ENCODE measurements around the gene PLD1.

Gene PLD1

DNA sequence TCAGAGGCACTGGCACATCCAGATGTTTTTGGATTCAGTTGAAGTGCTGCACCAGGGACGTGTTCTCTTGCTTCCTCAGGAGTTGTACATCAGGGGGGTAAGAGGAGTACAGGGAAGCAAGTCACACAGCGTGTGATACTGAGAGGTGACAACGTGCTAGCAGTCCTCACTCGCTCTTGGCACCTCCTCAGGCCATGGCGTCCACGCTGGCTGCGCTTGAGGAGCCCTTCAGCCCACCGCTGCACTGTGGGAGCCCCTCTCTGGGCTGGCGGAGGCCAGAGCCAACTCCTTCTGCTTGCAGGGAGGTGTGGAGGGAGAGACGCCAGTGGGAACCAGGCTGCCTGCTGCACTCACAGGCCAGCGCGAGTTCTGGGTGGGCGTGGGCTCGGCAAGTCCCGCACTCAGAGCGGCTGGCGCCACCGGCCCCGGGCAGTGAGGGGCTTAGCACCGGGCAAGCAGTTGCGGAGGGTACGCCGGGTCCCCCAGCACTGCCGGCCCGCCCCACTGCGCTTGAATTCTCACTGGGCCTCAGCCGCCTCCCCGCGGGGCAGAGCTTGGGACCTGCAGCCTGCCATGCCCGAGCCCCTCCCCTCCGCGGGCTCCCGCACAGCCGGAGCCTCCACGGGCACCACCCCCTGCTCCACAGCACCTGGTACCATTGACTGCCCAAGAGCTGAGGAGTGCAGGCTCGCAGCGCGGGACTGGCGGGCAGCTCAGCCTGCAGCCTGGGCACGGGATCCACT, 64.5 kb downstream of the PLD1 start:
- no peak for DNase-seq (ENCODE audit: low spot score)

DNA sequence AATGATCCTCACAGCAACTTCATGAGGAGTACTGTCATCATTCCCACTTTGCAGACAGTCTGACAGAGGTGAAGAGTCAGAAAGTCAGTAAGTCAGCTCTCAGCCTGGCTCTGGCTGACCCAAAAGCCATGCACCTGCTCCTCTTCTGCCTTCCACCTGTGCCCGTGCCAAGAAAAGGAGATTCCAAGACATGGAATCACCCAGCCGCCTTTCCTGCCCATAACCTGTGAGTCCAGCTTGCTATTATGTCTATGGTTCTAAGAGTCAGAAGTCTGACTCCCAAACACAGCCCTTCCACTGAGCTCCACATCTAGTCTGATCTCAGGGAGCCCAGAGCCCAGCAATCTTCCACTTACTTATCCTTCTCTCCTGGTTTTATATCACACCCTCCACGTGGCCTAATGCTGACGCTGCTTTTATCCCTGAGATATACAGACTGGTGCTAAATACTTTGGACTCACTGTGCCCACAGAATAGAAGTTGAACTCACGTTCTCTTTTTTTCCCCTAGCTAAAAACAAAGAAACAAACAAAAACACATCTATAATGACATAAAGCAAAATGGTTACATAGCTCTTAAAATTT, 66.0 kb downstream of the PLD1 start:
- no peak for DNase-seq (ENCODE audit: low spot score)

DNA sequence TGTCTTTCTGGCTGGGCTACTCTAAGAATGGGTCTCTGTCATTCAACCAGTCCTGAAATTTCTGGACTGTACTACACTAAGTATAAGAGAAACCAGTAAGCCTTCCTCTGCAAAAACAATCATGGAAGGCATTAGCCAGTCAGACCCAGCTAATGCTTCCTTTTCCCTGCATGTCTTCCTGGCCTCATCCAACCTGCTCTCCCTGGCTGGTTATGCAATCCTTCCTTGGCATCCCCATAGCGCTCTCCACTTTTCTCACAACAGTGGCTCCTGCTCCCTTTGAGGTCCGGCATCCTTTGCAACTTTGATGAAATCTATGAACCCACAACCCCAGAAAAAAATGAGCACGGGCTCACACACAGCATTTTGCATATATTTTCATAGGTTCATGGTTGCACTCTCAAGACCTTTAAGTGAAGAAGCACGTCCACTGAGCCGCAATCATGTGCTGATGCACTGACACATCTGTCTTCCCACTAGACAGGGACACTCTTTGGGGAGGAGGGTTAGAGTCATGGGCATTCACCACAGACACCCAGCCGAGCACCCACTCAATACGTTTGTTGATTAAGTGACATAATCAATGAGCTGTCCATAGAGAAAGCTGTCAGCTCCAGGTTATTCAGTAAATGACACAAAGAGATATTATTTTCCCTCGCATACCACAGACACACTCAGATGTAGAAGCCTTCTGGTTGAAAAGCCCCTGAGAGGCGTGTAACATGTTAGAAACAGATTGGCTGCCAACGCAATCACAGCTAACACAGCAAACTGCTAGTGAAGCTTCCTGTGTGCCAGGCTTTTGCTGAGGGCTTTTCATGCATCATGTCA, 66.7 kb downstream of the PLD1 start:
- no peak for DNase-seq (ENCODE audit: low spot score)

DNA sequence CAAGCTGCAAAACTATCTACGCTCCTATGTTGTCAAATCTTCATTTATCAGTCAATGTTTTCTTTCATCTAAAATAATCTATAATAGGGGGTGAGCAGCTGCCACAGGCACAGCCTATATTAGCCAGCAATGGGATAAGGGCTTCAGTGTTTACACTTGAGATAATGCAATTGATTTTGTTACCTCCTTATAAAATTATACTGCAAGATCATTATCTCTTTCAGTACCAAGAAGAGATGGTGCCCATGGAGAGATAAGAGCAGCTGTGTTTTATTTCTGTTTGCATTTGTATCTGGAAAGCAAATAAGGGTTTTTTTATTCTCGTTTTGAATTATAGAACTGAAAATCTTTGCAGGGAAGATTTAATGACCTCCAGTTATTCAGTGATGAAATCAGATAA, 68.9 kb downstream of the PLD1 start:
- no peak for DNase-seq (ENCODE audit: low spot score)

DNA sequence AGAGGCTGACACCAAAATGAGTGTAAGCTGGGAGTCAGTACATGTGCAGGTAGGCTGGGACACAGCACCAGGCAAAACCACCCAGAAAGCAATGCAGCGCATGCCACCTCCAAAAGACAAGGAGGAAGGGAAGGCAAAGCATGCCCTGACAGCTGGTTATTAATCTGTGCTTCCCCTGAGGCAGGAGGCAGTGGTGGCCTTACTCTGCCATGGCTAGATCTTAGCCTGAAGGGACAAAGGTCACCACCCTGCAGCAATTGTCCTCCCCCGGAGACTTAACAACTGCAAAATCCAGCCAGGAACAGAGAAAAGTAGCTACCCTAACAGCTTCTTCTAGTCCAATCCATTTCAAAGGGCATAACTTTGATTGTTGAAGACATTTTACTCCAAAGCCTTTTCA, 73.7 kb downstream of the PLD1 start:
- no peak for DNase-seq (ENCODE audit: low spot score)

DNA sequence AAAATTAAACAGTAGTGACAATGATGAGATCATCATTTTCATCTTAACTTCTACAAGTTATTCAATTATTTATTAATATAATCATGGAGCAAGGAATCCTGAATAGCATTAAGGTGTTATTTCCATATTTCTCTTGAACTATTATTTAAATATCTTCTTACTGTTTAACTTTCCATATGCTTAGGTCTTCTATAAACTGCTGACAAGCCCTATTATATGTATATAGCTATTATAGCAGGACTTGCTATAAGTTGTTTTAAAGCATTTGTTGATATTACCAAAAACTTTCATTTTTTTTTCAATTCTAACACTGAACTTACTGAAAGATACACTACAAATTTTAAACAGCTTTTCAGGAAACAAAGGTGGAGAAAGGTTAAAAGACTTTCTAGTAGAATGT, 76.7 kb downstream of the PLD1 start:
- no peak for DNase-seq (ENCODE audit: low spot score)

DNA sequence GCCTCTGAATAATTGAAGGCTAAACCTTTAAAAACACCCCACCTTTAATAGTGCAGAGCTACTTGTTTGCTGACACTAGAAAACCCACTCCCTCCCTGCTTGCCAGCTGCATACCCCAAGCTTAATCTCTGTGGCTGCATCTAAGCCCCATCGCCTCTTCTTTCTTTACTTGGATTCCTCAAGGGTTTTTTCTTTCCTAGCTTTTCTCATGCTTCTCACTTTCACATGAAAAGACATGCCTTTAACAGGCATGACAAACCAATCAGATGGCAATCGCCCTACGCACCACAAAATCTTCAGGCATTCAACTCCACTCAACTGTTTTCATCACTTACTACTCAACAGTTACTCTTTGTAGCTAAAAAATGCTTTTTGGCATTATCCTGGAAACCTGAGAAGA, 77.5 kb downstream of the PLD1 start:
- no peak for DNase-seq (ENCODE audit: low spot score)

DNA sequence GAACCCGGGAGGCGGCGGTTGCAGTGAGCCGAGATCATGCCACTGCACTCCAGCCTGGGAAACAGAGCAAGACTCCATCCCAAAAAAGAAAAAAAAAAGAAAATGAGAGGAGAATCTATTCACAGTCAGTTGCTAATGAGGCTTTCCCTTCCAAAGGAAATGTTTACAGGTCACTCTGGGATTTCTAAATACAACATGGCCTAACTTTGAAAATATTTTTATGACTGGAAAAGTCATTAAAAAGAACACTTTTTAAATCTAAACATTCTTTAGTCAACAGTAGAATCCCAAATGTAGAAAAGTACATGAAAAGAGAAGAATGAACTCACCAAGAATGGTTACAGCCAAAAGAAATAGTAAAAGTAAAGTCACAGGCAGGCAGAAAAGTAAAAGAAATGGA, 78.6 kb downstream of the PLD1 start:
- DNase-seq (ENCODE audit: low spot score): no peak

DNA sequence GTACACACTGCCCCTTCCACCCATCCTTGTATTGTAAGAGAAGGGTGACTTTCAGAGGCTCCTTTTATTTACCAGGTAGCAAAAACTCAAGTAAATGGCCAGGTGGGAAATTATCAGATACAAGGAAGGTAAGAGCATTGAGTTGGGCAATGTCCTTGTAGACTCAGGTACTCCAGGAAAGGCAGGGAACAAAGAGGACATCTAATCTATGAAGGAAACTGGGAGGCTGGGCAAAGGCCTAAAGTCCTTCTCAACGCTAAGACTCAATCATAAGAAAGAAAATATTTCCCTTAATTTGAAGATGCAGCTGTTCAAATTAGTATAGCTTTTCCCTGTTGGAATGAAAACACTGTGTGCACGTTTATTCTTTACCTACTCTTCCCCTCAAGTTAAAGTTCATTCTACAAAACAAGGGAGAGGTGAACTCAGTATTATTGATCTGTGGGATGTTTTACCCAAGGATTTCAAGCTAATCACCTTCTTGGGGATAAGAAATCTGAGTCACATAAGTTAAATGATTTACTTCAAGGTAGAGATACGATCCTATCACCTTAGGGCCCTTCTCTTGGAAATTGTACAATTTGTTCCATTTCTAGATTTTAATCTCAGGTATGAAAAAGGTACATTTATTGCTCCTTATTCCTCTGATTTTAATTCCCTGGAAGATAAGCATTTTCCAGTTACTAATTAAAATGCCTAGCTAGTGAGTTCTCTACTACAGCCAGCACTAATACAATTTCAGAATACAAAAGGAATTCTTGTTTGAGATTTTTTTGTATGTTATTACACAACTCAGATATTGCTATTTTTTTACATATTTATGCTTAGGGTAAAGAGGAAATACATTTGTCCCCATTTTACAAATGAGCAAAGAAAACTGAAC, 80.6 kb downstream of the PLD1 start:
- DNase-seq (ENCODE audit: low spot score): no peak

DNA sequence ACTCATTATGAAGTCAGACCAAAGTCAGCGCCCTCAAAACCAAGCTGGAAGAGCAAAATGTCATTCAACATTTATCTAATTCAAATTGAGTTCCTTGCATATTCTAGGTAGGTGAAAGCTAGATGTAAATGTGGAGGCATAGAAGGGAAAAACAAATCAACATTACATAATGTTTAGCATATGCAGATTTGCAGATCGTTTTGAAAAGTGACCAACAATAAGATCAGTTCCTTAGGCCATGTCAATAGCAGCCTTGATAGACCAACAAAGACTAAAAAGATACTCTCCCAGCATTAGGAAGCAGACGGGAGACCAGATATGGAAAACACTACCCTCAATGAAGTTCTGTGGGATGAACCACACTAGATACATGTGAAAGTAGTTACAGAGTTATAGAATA, 83.0 kb downstream of the PLD1 start:
- DNase-seq (ENCODE audit: low spot score): no peak

DNA sequence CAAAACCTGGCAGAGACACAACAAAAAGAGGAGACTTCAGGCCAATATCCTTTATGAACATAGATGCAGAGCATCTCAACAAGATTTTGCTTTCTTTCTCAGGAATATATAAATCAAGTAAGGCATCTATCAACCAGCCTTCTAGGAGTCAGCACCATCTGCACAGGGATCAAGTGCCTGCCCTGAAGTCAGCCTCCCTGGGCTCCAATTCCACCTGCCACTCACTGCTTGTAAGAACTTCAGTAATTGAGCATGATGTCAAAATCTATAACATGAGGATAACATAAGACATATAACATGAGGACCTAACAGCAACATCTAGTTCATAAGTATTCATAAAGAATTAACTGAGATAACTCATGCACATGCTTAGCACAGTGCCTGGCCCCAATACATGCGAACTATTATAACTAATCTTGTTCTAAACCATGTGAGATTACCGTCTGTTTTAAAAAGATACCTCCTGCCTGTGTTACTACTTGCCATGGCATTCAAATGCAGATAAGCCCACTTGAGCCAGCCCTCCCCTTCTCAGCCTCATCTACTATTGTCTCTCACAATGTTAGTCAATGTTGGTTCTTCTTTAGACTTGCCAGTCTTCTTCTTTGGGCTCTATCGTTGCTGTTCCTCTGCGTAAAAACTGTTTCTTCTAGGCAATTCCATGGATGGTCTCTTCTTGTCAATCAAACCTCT, 91.6 kb downstream of the PLD1 start:
- no peak for DNase-seq (ENCODE audit: low spot score)

DNA sequence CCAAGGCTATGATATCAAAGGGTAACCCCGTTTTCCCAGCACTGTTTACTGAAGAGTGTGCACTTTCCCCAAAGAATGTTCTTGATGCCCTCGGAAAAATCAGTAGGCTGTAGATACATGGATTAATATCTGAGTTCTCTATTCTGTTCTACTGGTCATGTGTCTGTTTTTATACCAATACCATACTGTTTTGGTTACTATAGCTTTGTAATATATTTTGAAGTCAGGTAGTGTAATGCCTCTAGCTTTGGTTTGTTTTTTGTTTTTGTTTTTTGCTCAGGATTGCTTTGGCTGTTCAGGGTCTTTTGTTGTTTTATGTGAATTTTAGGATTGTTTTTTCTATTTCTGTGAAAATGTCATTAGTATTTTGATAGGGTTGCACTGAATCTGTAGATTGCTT, 95.1 kb downstream of the PLD1 start:
- no peak for DNase-seq (ENCODE audit: low spot score)

DNA sequence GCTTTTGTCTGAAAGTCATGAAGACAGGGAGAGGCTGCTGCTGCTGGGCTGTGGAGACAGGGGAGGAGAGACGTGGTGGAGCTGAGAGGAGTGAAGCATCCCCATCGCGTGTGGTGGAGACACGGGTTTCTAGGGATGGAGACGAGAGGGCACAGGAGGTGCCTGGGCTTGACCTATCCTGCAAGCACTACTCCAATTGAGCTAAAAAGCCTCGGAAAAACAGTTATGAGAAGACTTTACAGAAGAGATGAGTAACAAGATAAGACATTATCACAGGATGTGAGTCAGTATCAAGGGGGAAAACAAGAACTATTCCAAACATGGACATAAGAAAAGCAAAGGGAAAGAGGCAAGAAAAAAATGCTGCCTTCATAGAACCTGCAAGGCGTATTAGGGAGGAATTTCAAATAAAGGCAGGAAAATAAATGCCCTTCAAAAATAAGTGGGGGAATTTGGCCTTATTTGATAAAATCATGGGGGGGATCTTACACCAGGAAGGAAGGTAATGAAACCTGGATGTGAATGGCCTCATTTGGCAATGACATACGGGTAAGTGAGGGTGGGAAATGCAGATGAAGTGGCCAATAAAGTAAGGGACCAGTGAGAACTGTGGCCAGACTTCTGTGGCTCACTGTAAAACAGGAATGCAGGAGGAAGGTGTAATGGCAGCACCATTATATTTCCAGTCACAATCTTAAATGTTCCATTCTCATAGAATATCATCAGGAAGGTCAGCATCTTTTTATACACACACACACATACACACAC, 97.9 kb downstream of the PLD1 start:
- peak; percentile 13 for DNase-seq (ENCODE audit: low spot score)

DNA sequence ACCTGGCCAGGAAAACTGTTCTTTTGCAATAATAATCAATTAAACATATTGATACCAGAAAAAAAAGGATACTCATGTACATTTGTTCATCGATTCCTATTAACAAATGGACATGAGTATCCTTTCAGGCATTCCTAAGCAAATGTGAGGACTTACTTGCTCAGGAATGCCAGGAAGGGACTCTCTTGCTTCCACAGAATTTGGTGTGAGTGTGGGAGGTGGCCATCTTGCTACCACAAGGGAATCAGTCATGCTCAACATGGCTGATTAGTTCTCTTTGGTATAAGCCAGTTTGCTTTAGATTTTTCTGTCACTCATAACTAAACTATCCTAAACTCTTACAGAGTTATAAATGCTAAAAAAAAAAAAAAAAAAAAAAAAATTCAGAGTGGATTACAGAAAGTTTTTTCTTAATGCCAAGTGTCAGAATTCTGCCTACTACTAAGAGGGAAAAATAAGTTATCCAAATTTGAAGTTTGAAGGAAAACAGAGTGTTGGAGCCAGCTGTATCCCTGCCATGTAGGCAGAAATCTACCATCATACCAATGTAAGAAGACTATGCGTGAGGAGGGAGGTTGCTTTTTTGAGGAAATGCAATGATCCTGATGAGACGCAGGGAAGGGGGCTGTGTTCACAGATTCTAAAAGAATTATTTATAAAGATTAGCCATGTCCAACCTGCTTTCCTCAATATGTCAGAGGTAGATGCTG, 98.7 kb downstream of the PLD1 start:
- DNase-seq (ENCODE audit: low spot score): no peak

DNA sequence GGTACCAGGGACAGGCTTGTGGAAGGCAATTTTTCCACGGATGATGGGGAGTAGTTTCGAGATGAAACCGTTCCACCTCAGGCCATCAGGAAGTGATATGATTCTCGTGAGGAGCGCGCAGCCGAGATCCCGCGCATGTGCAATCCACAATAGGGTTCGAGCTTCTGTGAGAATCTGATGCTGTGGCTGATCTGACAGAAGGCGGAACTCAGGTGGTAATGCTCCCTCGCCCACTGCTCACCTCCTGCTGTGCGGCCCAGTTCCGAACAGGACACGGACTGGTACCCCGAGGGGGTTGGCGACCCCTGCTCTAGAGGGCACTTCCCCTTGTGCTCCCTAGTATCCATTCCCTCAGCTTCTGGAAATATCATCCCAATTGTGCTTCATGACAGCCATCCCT, 99.9 kb downstream of the PLD1 start:
- no peak for DNase-seq (ENCODE audit: low spot score)

DNA sequence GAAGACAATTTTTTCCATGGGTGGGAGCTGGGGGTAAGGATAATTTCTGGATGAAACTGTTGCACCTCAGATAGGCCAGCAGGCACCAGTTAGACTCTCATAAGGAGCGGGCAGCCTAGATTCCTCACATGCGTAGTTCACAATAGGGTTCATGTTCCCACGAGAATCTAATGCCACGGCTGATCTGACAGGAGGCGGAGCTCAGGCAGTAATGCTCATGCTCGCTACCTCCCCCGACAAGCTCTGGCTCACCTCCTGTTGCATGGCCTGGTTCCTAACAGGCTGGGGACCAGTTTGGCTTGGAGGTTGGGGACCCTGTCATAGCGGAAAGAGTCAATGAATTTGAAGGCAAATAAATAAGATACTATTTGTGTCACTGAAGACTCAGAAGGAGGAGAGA, 105.5 kb downstream of the PLD1 start:
- DNase-seq (ENCODE audit: low spot score): no peak

DNA sequence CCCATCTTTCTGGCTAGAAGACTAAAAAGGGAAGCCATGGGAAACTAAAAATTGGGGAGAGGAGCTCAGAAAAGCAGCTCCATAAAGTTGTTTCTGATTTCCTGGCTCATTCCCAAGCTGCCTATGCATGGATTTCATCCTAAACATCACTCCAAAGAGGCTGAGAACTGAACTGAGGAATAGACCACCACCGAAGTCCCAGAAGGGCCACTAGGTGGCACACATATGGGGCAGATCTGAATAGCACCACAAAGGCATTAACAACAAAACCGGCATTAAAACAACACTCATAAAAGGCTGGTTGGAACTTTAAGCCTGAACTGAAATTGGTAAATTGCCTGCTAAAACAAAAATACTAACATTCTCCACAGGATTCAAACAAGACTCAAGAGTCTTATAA, 106.3 kb downstream of the PLD1 start:
- peak; percentile 45 for DNase-seq (ENCODE audit: low spot score)

DNA sequence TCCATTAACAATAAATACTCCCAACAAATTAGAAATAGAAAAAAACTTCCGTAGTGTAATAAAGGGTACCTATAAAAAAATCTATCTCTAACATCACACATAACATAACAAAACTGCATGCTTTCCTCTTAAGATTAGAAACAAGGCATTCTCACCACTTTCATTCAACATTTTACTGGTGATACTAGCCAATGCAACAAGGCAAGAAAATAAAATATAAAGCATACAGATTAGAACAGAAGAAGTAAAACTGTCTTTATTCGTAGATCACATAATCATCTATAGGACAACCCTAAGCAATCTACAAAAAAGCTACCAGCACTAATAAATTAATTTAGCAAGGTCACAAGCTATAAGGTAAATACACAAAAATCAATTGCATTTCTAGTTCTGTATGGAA, 107.1 kb downstream of the PLD1 start:
- DNase-seq (ENCODE audit: low spot score): no peak

DNA sequence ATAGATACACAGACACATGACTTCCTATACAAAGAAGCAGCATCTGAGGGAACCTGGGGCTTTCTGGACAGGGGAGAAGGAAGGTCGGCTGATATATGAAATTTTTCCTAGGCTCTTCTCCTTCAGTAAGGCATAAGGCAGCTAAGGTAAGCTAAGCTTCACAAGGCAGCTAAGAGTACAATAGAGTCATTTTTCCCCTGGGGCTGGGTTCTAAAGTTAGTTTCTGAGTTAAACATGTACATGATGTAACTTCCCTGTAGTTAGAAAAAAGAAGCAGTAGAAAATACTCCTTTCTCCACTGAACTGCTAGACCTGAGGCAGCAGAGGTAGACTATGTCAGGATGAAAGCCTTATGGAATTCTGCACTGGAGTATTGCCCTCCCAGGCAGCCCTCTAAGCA, 109.6 kb downstream of the PLD1 start:
- DNase-seq (ENCODE audit: low spot score): no peak

DNA sequence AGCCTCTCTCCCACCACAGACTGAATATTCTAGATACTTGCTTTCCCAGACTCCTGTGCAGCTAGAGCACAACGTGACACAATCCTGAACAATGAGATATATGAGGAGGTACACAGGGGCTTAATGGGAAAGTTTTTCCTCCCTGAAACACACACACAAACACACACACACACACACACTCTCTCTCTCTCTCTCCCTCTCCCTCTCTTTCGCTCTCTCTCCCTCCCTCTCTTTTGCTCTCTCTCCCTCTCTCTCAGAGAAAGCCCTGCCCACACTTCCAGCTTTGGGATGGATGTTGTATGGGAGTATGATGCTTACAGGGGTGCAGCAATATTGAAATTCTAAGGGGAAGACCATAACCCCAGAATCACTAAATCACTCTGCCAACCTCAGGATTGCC, 110.1 kb downstream of the PLD1 start:
- no peak for DNase-seq (ENCODE audit: low spot score)

Measured in GM03348 (cell line).